ENCODE results near the gene NOTCH2. TPM values are rescaled to one million over a fixed set of nuclear protein-coding genes. Genes with fewer than 3 reads are reported as not detected.

NOTCH2 gene
- total RNA-seq, 2 donors from 2014 or later: 171 to 190 TPM

- Histone ChIP-seq H3K36me3 (no peaks in the 10 kb centered on the region), H3K4me3 (no peak overlapping the region), H3K27me3 (replicated peaks; ENCODE audit: insufficient read depth) (no peaks in the 10 kb centered on the region), H3K27ac (no peak overlapping the region), H3K4me1 (ENCODE audit: control insufficient read depth in 1 of 2, low read depth in 2 of 2) (peaks cover 0 to 22% of the 10 kb centered on the region in 2 donors), H3K9me3 (no peaks in the 10 kb centered on the region)
- no peak for TF ChIP-seq CTCF (IDR thresholded peaks at IDR 0.05)
- DNase-seq (ENCODE audit: low spot score): no peak
- ATAC-seq (ENCODE audit: insufficient number of reproducible peaks, low FRiP score, low read depth): no peak
Observed at GRCh38 chr1:119873135-119874015, 196.1 kb downstream of the NOTCH2 start.

GRCh38 chr1:119871881-119872280, 197.6 kb downstream of the NOTCH2 start:
- no peaks in the 10 kb centered on the region for H3K36me3 ChIP-seq
- no peaks in the 10 kb centered on the region for H3K27me3 ChIP-seq (replicated peaks; ENCODE audit: insufficient read depth)
- H3K27ac ChIP-seq: no peak overlapping the region
- no peak for DNase-seq (ENCODE audit: low spot score)
- ATAC-seq (ENCODE audit: insufficient number of reproducible peaks, low FRiP score, low read depth): no peak
- H3K9me3 ChIP-seq: no peaks in the 10 kb centered on the region
- H3K4me1 ChIP-seq (ENCODE audit: control insufficient read depth in 1 of 2, low read depth in 2 of 2): peaks cover 0 to 22% of the 10 kb centered on the region in 2 donors
- no peak overlapping the region for H3K4me3 ChIP-seq
- no peak for TF ChIP-seq CTCF (IDR thresholded peaks at IDR 0.05)

GRCh38 chr1:119870917-119871596, 198.4 kb downstream of the NOTCH2 start:
- peak overlapping the region; percentile 49 for H3K4me3 ChIP-seq
- no peaks in the 10 kb centered on the region for H3K27me3 ChIP-seq (replicated peaks; ENCODE audit: insufficient read depth)
- H3K27ac ChIP-seq: peak overlapping the region in 1 of 2 donors; percentile 13
- H3K9me3 ChIP-seq: no peaks in the 10 kb centered on the region
- DNase-seq (ENCODE audit: low spot score) (peak; percentile 15), ATAC-seq (ENCODE audit: insufficient number of reproducible peaks, low FRiP score, low read depth) (peak; percentile 71)
- H3K4me1 ChIP-seq (ENCODE audit: control insufficient read depth in 1 of 2, low read depth in 2 of 2): peaks cover 0 to 22% of the 10 kb centered on the region in 2 donors
- no peaks in the 10 kb centered on the region for H3K36me3 ChIP-seq
- peak; percentile 96 for TF ChIP-seq CTCF (IDR thresholded peaks at IDR 0.05)

GRCh38 chr1:119869995-119870394, 199.5 kb downstream of the NOTCH2 start:
- H3K36me3 ChIP-seq: no peaks in the 10 kb centered on the region
- no peak overlapping the region for H3K4me3 ChIP-seq
- no peaks in the 10 kb centered on the region for H3K27me3 ChIP-seq (replicated peaks; ENCODE audit: insufficient read depth)
- H3K27ac ChIP-seq: no peak overlapping the region
- no peaks in the 10 kb centered on the region for H3K9me3 ChIP-seq
- no peak for ATAC-seq (ENCODE audit: insufficient number of reproducible peaks, low FRiP score, low read depth)
- no peak for TF ChIP-seq CTCF (IDR thresholded peaks at IDR 0.05)
- DNase-seq (ENCODE audit: low spot score): no peak
- peaks cover 0 to 22% of the 10 kb centered on the region in 2 donors for H3K4me1 ChIP-seq (ENCODE audit: control insufficient read depth in 1 of 2, low read depth in 2 of 2)

DNA sequence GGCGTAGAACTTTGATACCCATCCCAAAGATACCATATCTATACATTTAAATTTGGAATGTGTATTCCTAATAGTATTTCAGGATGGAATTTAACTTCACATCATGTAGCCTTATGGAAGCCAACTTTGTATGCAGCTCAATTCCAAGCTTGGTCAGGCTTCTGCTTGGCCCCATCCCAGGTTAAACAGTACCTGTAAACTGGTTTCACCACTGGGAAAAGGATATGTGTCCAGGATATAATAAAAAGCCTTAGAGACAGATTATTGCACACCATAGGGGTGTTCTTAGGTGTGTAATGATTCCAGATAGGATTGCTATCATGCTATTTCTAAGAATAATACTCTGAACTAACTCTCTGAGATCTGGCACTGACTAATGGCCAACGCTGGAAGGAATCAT, 201.3 kb downstream of the NOTCH2 start:
- no peak overlapping the region for H3K4me3 ChIP-seq
- TF ChIP-seq CTCF (IDR thresholded peaks at IDR 0.05): no peak
- no peaks in the 10 kb centered on the region for H3K9me3 ChIP-seq
- no peaks in the 10 kb centered on the region for H3K36me3 ChIP-seq
- no peaks in the 10 kb centered on the region for H3K27me3 ChIP-seq (replicated peaks; ENCODE audit: insufficient read depth)
- no peak overlapping the region for H3K27ac ChIP-seq
- DNase-seq (ENCODE audit: low spot score): no peak
- peaks cover 0 to 9% of the 10 kb centered on the region in 2 donors for H3K4me1 ChIP-seq (ENCODE audit: control insufficient read depth in 1 of 2, low read depth in 2 of 2)
- no peak for ATAC-seq (ENCODE audit: insufficient number of reproducible peaks, low FRiP score, low read depth)

All from thoracic aorta (tissue), 2 donors.